ENCODE data around the gene CRADD. TPM values are rescaled to one million over a fixed set of nuclear protein-coding genes. Genes with fewer than 3 reads are reported as not detected.
A peak's percentile ranks its signal among the peaks of the same experiment; 100 is the strongest.

The CRADD gene
- total RNA-seq, 1 donor from 2014 or later: 9.8 TPM

- TF ChIP-seq CTCF (conservative IDR thresholded peaks at IDR 0.05): no peak
- H3K27me3 Mint-ChIP-seq (ENCODE audit: low read depth): no peaks in the 10 kb centered on the region
- peak overlapping the region; percentile 55 for H3K27ac Mint-ChIP-seq (ENCODE audit: unreplicated experiment)
- no peak overlapping the region for H3K4me3 Mint-ChIP-seq
- H3K9me3 Mint-ChIP-seq: peaks cover 5% of the 10 kb centered on the region
- no peaks in the 10 kb centered on the region for H3K36me3 Mint-ChIP-seq (ENCODE audit: low read depth)
- DNase-seq (ENCODE audit: low read depth, low spot score): no peak
- peaks cover 29% of the 10 kb centered on the region for H3K4me1 Mint-ChIP-seq
Measured at GRCh38 chr12:93847517-93848474, 170.6 kb downstream of the CRADD start.

GRCh38 chr12:93848523-93849101, 171.4 kb downstream of the CRADD start:
- Mint-ChIP-seq H3K4me1 (peaks cover 32% of the 10 kb centered on the region), H3K27me3 (ENCODE audit: low read depth) (no peaks in the 10 kb centered on the region), H3K27ac (ENCODE audit: unreplicated experiment) (peak overlapping the region; percentile 31), H3K4me3 (no peak overlapping the region), H3K36me3 (ENCODE audit: low read depth) (no peaks in the 10 kb centered on the region), H3K9me3 (peaks cover 5% of the 10 kb centered on the region)
- no peak for DNase-seq (ENCODE audit: low read depth, low spot score)
- TF ChIP-seq CTCF (conservative IDR thresholded peaks at IDR 0.05): no peak

- Mint-ChIP-seq H3K36me3 (ENCODE audit: low read depth) (no peaks in the 10 kb centered on the region), H3K4me3 (no peak overlapping the region), H3K27me3 (ENCODE audit: low read depth) (no peaks in the 10 kb centered on the region), H3K4me1 (peaks cover 41% of the 10 kb centered on the region), H3K9me3 (peaks cover 5% of the 10 kb centered on the region), H3K27ac (ENCODE audit: unreplicated experiment) (no peak overlapping the region)
- no peak for DNase-seq (ENCODE audit: low read depth, low spot score)
- no peak for TF ChIP-seq CTCF (conservative IDR thresholded peaks at IDR 0.05)
Measured at GRCh38 chr12:93849946-93850345, 172.8 kb downstream of the CRADD start.

DNA sequence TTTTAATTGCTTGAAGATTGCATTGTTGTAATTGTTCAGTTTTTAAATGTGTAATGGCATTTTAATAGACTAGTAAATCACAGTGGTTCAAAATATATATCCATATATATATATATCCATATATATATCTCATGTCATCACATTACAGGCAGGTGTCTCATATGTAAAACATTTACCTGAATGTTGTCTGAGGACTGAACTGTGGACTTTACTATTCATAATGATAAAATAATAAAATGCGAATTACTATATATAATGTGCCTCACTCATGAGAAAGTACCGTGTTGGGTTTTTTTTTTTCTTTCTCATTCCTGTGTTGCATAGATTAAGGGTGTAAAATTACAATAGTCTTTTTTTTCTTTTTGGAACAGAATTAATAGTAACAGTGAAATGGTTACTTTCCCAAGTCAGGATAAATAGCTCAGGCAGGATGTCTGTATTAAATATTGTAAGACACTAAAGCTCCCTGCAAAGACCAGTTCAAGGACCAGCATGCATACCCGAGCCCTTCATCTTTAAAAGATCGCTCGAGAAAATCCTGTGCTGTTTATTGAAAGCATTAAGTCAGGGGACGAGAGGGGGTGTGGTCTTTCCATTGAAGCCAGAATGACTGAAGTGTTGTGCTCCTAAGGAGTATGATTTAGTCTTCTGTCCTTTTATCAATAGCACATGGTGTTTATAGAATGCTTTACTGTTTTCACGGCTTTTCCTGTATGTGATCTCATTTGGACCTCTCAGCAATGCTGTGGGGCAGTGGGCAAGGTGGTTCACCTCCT, 173.5 kb downstream of the CRADD start:
- no peak for DNase-seq (ENCODE audit: low read depth, low spot score)
- no peak for TF ChIP-seq CTCF (conservative IDR thresholded peaks at IDR 0.05)
- Mint-ChIP-seq H3K4me3 (no peak overlapping the region), H3K27me3 (ENCODE audit: low read depth) (no peaks in the 10 kb centered on the region), H3K4me1 (peaks cover 41% of the 10 kb centered on the region), H3K36me3 (ENCODE audit: low read depth) (no peaks in the 10 kb centered on the region), H3K27ac (ENCODE audit: unreplicated experiment) (no peak overlapping the region), H3K9me3 (peaks cover 5% of the 10 kb centered on the region)

GRCh38 chr12:93851257-93851671, 174.1 kb downstream of the CRADD start:
- Mint-ChIP-seq H3K4me3 (no peak overlapping the region), H3K36me3 (ENCODE audit: low read depth) (no peaks in the 10 kb centered on the region), H3K4me1 (peaks cover 41% of the 10 kb centered on the region), H3K27me3 (ENCODE audit: low read depth) (no peaks in the 10 kb centered on the region), H3K27ac (ENCODE audit: unreplicated experiment) (no peak overlapping the region), H3K9me3 (peaks cover 5% of the 10 kb centered on the region)
- no peak for TF ChIP-seq CTCF (conservative IDR thresholded peaks at IDR 0.05)
- no peak for DNase-seq (ENCODE audit: low read depth, low spot score)
